ENCODE results near the gene PPEF1. TPM values are rescaled to one million over a fixed set of nuclear protein-coding genes. Genes with fewer than 3 reads are reported as not detected.

Gene PPEF1
- total and polyA plus RNA-seq, 2 of the 4 experiments (the other 2 are of a cell fraction), result not detected

DNA sequence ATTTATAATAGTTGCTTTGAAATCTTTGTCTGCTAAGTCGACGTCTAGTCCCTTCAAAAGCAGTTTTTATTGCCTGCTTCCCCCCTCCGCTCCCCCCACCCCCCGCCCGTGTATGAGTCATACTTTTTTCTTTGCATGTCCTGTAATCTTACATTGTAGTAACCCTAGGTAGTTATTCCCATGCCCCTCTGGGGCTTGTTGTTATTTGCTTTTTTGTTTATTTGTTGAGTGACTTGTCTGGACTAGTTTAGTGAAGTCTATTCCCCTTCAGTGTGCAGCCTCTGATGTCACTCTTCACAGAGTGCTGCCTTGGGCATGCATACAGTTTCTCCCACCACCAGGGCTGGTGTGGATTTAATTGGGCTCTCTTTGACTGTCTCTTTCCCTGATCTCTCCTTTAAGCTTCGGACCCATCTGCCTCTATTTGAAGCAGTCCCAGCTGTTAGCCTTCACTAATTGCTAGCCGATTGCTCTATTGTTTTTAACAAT is 86.2 kb downstream of the PPEF1 start:
- no peaks in the 10 kb centered on the region for H4K20me1 ChIP-seq (ENCODE audit: insufficient read depth, low read length)
- H3K4me2 ChIP-seq (ENCODE audit: low read depth, low read length), result no peak overlapping the region
- intact Hi-C loops (cut with micrococcal nuclease) (no loop called here), in situ Hi-C loops (cut with MboI; ENCODE audit: low sequenced_read_pairs) (no loop called here), dilution Hi-C loops (cut with HindIII; ENCODE audit: low sequenced_read_pairs, unreplicated experiment) (no loop called here)
- no peaks in the 10 kb centered on the region for H3K9me1 ChIP-seq (ENCODE audit: insufficient read depth, low read length)
- ChIA-PET POLR2A (ENCODE audit: unreplicated experiment) (no interaction called here), CTCF (no interaction called here)
- DNase-seq (no peak), ATAC-seq (ENCODE audit: low read depth) (no peak)
- no peaks in the 10 kb centered on the region for H3K4me1 ChIP-seq (ENCODE audit: control insufficient read depth, insufficient read depth, low read length)
- H3K14ac ChIP-seq (replicated peaks; ENCODE audit: low read depth, low read length), result no peak overlapping the region
- no peak overlapping the region for H4K8ac ChIP-seq (ENCODE audit: low read depth in 2 of 2, low read length in 2 of 2)
- WGBS, 2 experiments (ENCODE audit: extremely low coverage in 2 of 2, insufficient read length in 1 of 2), result 47% methylated on average over 2 of the region's 7 CpGs; no CpG with 5 or more reads in 1 of the 2 experiments
- H2AK5ac ChIP-seq (ENCODE audit: low read depth, low read length), result no peak overlapping the region
- no peak overlapping the region for H2BK120ac ChIP-seq (ENCODE audit: low read depth, low read length)
- H3K18ac ChIP-seq (ENCODE audit: low read depth, low read length), result no peak overlapping the region
- no peaks in the 10 kb centered on the region for H3K27me3 ChIP-seq (ENCODE audit: control insufficient read depth, insufficient read depth, low read length)
- H3K9ac ChIP-seq (ENCODE audit: low read depth, low read length), result no peak overlapping the region
- no peaks in the 10 kb centered on the region for H3K79me1 ChIP-seq (ENCODE audit: low read depth in 1 of 2, low read length in 2 of 2)
- H2BK20ac ChIP-seq (ENCODE audit: low read depth, low read length), result no peak overlapping the region
- no peak overlapping the region for H2BK15ac ChIP-seq (ENCODE audit: low read depth, low read length)
- H3K27ac ChIP-seq (ENCODE audit: insufficient read depth, low read length), result no peak overlapping the region
- H3K36me3 ChIP-seq (ENCODE audit: control insufficient read depth, insufficient read depth, low read length), result no peaks in the 10 kb centered on the region
- H2AFZ ChIP-seq (replicated peaks; ENCODE audit: low read length, poor library complexity), result no peak overlapping the region
- H3K9me3 ChIP-seq (ENCODE audit: control insufficient read depth, insufficient read depth, low read length), result no peaks in the 10 kb centered on the region
- no TSS peak for BruUV-seq (replicated peaks)
- no peak for TF ChIP-seq RAD21 (IDR thresholded peaks at IDR 0.05; ENCODE audit: low read length)
- no peak for TF ChIP-seq MAZ (IDR thresholded peaks at IDR 0.05; ENCODE audit: borderline replicate concordance, low read depth, low read length)
- TF ChIP-seq MAFK (IDR thresholded peaks at IDR 0.05; ENCODE audit: low read depth, low read length), result no peak
- TF ChIP-seq, protein P1, sequence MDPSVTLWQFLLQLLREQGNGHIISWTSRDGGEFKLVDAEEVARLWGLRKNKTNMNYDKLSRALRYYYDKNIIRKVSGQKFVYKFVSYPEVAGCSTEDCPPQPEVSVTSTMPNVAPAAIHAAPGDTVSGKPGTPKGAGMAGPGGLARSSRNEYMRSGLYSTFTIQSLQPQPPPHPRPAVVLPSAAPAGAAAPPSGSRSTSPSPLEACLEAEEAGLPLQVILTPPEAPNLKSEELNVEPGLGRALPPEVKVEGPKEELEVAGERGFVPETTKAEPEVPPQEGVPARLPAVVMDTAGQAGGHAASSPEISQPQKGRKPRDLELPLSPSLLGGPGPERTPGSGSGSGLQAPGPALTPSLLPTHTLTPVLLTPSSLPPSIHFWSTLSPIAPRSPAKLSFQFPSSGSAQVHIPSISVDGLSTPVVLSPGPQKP (IDR thresholded peaks at IDR 0.05; ENCODE audit: borderline replicate concordance, low read depth, low read length), result no peak
- TF ChIP-seq, protein P2, sequence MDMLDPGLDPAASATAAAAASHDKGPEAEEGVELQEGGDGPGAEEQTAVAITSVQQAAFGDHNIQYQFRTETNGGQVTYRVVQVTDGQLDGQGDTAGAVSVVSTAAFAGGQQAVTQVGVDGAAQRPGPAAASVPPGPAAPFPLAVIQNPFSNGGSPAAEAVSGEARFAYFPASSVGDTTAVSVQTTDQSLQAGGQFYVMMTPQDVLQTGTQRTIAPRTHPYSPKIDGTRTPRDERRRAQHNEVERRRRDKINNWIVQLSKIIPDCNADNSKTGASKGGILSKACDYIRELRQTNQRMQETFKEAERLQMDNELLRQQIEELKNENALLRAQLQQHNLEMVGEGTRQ (IDR thresholded peaks at IDR 0.05; ENCODE audit: low read depth, low read length), result no peak
- TF ChIP-seq NFE2L2 (IDR thresholded peaks at IDR 0.05; ENCODE audit: low read depth, low read length), result no peak
- TF ChIP-seq RCOR1 (IDR thresholded peaks at IDR 0.05; ENCODE audit: insufficient replicate concordance, low read length), result no peak
- TF ChIP-seq FOS (IDR thresholded peaks at IDR 0.05; ENCODE audit: low read depth, low read length), result no peak
- no peak for TF ChIP-seq POLR2A (IDR thresholded peaks at IDR 0.05; ENCODE audit: low read depth, low read length)
- TF ChIP-seq, protein P3, sequence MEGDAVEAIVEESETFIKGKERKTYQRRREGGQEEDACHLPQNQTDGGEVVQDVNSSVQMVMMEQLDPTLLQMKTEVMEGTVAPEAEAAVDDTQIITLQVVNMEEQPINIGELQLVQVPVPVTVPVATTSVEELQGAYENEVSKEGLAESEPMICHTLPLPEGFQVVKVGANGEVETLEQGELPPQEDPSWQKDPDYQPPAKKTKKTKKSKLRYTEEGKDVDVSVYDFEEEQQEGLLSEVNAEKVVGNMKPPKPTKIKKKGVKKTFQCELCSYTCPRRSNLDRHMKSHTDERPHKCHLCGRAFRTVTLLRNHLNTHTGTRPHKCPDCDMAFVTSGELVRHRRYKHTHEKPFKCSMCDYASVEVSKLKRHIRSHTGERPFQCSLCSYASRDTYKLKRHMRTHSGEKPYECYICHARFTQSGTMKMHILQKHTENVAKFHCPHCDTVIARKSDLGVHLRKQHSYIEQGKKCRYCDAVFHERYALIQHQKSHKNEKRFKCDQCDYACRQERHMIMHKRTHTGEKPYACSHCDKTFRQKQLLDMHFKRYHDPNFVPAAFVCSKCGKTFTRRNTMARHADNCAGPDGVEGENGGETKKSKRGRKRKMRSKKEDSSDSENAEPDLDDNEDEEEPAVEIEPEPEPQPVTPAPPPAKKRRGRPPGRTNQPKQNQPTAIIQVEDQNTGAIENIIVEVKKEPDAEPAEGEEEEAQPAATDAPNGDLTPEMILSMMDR (conservative IDR thresholded peaks at IDR 0.05; ENCODE audit: low read depth, low read length), result no peak
- TF ChIP-seq BHLHE40 (IDR thresholded peaks at IDR 0.05; ENCODE audit: low read depth, low read length), result no peak
- no peak for TF ChIP-seq RFX5 (IDR thresholded peaks at IDR 0.05; ENCODE audit: low read depth, low read length)
- TF ChIP-seq CHD1 (IDR thresholded peaks at IDR 0.05; ENCODE audit: low read depth, low read length), result no peak
- no peak for TF ChIP-seq MXI1 (IDR thresholded peaks at IDR 0.05; ENCODE audit: borderline replicate concordance, low read depth, low read length)
- TF ChIP-seq SMC3 (IDR thresholded peaks at IDR 0.05; ENCODE audit: low read depth, low read length), result no peak
- no peak for TF ChIP-seq CEBPB (IDR thresholded peaks at IDR 0.05; ENCODE audit: low read depth, low read length)
- H2BK5ac ChIP-seq (ENCODE audit: low read depth, low read length, poor library complexity, severe bottlenecking), result no peak overlapping the region
- no peak overlapping the region for H3K4ac ChIP-seq (ENCODE audit: low read depth, low read length)
- no peak overlapping the region for H2AK9ac ChIP-seq (replicated peaks; ENCODE audit: low read depth, low read length, poor library complexity)
- no peak overlapping the region for H3K56ac ChIP-seq (ENCODE audit: extremely low read depth, insufficient read depth, low read length)
- no peak overlapping the region for H4K5ac ChIP-seq (ENCODE audit: low read depth, low read length)
- no peak overlapping the region for H3K4me3 ChIP-seq (ENCODE audit: insufficient read depth, low read depth, low read length)
- no peak overlapping the region for H4K91ac ChIP-seq (ENCODE audit: insufficient read depth, low read depth, low read length)
- no peak overlapping the region for H3K23ac ChIP-seq (ENCODE audit: low read depth, low read length)
